Upper lobe of left lung (tissue), 4 donors: Measurements from ENCODE around the gene CYB5R3.

ENCODE experiments used
- EP300 ChIP-seq, 4 donors: sonication (generic); formaldehyde crosslinking; IDR thresholded peaks; one replicate each; pipeline ENCODE4 v1.5.1; 2017; ENCODE audit warnings: antibody characterized with exemption in 4 of 4, control low read depth in 2 of 4
- POLR2A ChIP-seq, 4 donors: fragments of 450-650 bp; IDR thresholded peaks; one replicate each; pipeline ENCODE4 v1.5.1; 2016 to 2017; ENCODE audit warnings: antibody characterized with exemption in 4 of 4, mild to moderate bottlenecking in 2 of 4
- POLR2AphosphoS5 ChIP-seq, 2 donors: sonication (generic); formaldehyde crosslinking; IDR thresholded peaks; one replicate each; pipeline ENCODE4 v1.5.1; 2017; ENCODE audit warnings: antibody characterized with exemption in 2 of 2
- TF ChIP-seq, protein P1 (sequence below), 6 experiments: fragments of 450-650 bp in 4 of 6; fragments of 200-600 bp in 2 of 6; sonication (generic) in 2 of 6; IDR thresholded peaks; one replicate each; pipeline ENCODE4 v1.5.1; 2016 to 2019; ENCODE audit warnings: antibody characterized with exemption in 6 of 6

DNA sequence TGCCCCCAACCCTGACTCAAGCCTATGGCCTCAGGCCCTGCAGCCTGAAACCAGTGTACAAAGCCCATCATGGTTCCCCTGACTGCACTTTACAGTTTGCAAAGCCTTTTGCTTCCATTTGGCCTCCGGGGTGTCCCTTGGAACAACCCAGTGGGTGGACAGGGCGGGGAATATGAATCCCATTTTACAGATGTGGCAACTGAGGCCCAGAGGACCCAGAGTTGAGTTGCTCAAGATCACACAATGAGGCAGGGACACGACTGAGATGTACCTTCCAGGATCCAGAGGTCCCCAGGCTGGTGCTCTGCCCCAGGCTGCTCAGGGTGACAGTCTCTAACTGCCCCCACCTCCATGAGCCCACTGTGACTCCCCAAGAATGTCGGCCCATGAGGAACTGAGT is 29.1 kb downstream of the CYB5R3 start:
- TF ChIP-seq, protein P1, sequence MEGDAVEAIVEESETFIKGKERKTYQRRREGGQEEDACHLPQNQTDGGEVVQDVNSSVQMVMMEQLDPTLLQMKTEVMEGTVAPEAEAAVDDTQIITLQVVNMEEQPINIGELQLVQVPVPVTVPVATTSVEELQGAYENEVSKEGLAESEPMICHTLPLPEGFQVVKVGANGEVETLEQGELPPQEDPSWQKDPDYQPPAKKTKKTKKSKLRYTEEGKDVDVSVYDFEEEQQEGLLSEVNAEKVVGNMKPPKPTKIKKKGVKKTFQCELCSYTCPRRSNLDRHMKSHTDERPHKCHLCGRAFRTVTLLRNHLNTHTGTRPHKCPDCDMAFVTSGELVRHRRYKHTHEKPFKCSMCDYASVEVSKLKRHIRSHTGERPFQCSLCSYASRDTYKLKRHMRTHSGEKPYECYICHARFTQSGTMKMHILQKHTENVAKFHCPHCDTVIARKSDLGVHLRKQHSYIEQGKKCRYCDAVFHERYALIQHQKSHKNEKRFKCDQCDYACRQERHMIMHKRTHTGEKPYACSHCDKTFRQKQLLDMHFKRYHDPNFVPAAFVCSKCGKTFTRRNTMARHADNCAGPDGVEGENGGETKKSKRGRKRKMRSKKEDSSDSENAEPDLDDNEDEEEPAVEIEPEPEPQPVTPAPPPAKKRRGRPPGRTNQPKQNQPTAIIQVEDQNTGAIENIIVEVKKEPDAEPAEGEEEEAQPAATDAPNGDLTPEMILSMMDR (IDR thresholded peaks at IDR 0.05): no peak
- TF ChIP-seq POLR2AphosphoS5 (IDR thresholded peaks at IDR 0.05): no peak
- TF ChIP-seq EP300 (IDR thresholded peaks at IDR 0.05): no peak
- no peak for TF ChIP-seq POLR2A (IDR thresholded peaks at IDR 0.05)
